Common myeloid progenitor, CD34-positive (primary cell): ENCODE measurements around the gene CFAP58.

ENCODE experiments used
- CTCF ChIA-PET: fragments of 350-600 bp; sonication (Branson Sonifier 250); formaldehyde crosslinking; loops from one replicate; lab custom pipeline; 2021; ENCODE audit warnings: antibody characterized with exemption; lab: Charles Lee
- POLR2A ChIA-PET: fragments of 350-600 bp; sonication (Branson Sonifier 250); formaldehyde crosslinking; loops from one replicate; lab custom pipeline; 2021; ENCODE audit warnings: antibody characterized with exemption; lab: Charles Lee
- DNase-seq, 3 donors: peaks; one replicate each; pipeline versions ENCODE4 v3.0.0 to v3.0.0-alpha.2; 2013
- H3K27ac ChIP-seq, 2 experiments: 1 replicate in 1 of 2; 2 replicates in 1 of 2; pipeline ENCODE4 v1.7.0; 2013; ENCODE audit warnings: inconsistent platforms in 2 of 2, low read length in 2 of 2, mild to moderate bottlenecking in 2 of 2, low read depth in 1 of 2, moderate library complexity in 1 of 2; ENCODE audit not compliant: severe bottlenecking in 2 of 2, insufficient read depth in 1 of 2, poor library complexity in 1 of 2
- H3K27me3 ChIP-seq, 5 experiments: replicated peaks in 2 of 5; 1 replicate in 3 of 5; 2 replicates in 2 of 5; pipeline versions ENCODE4 v1.6.1 to v1.7.0; 2013; ENCODE audit warnings: low read length in 4 of 5, mild to moderate bottlenecking in 2 of 5, moderate library complexity in 2 of 5, inconsistent platforms in 1 of 5; ENCODE audit not compliant: insufficient read depth in 5 of 5, control insufficient read depth in 4 of 5
- H3K36me3 ChIP-seq, 4 experiments: 1 replicate in 2 of 4; 2 replicates in 2 of 4; pipeline versions ENCODE4 v1.6.1 to v1.7.0; 2013; ENCODE audit warnings: low read length in 3 of 4, control low read depth in 1 of 4, mild to moderate bottlenecking in 1 of 4; ENCODE audit not compliant: control insufficient read depth in 4 of 4, insufficient read depth in 4 of 4
- H3K4me1 ChIP-seq, 4 experiments: 1 replicate in 3 of 4; 2 replicates in 1 of 4; pipeline versions ENCODE4 v1.6.1 to v1.7.1; 2013; ENCODE audit warnings: low read length in 3 of 4, mild to moderate bottlenecking in 3 of 4, control low read depth in 1 of 4, inconsistent platforms in 1 of 4, moderate library complexity in 1 of 4; ENCODE audit not compliant: control insufficient read depth in 4 of 4, insufficient read depth in 4 of 4; ENCODE audit errors: control extremely low read depth in 1 of 4
- H3K4me3 ChIP-seq, 7 experiments: 1 replicate in 4 of 7; 2 replicates in 3 of 7; pipeline versions ENCODE4 v1.5.1 to v1.7.0; 2013; ENCODE audit warnings: mild to moderate bottlenecking in 7 of 7, low read length in 6 of 7, moderate library complexity in 6 of 7, inconsistent platforms in 2 of 7, low read depth in 2 of 7, control low read depth in 1 of 7; ENCODE audit not compliant: insufficient read depth in 4 of 7, control insufficient read depth in 1 of 7; ENCODE audit errors: extremely low read depth in 1 of 7
- H3K9me3 ChIP-seq, 5 experiments: 1 replicate in 4 of 5; 2 replicates in 1 of 5; pipeline versions ENCODE4 v1.6.1 to v1.7.1; 2013; ENCODE audit warnings: low read length in 4 of 5, mild to moderate bottlenecking in 2 of 5, inconsistent platforms in 1 of 5, low read depth in 1 of 5, moderate library complexity in 1 of 5; ENCODE audit not compliant: control insufficient read depth in 4 of 5, insufficient read depth in 2 of 5; ENCODE audit errors: control extremely low read depth in 1 of 5
- WGBS: methylation state at CpG from one replicate; pipeline ENCODE4 v1.1.5; 2013; ENCODE audit not compliant: insufficient coverage; 5-methylcytosine and 5-hydroxymethylcytosine counted together

Gene CFAP58

GRCh38 chr10:104387130-104387888, 33.7 kb downstream of the CFAP58 start:
- Histone ChIP-seq H3K4me3 (no peak overlapping the region), H3K9me3 (no peaks in the 10 kb centered on the region), H3K27ac (no peak overlapping the region), H3K27me3 (peaks cover 0 to 13% (median 6%) of the 10 kb centered on the region in 5 experiments), H3K4me1 (peaks cover 0 to 8% (median 2%) of the 10 kb centered on the region in 4 experiments), H3K36me3 (no peaks in the 10 kb centered on the region)
- DNase-seq: peak; percentile 22 to 60 (median 51)
- 40% methylated on average over 3 of the region's 6 CpGs for WGBS
- POLR2A ChIA-PET: interaction anchor here (0.7 kb wide), 1 partner anchor 61 kb away, joined by 4 read pairs; no protein-coding TSS in a partner anchor
- CTCF ChIA-PET: interaction anchor here (1.5 to 1.7 kb wide), 2 partner anchors 19 to 33 kb away, joined by 4 to 5 read pairs; partner anchors contain the start of gene CFAP58

- Histone ChIP-seq H3K27ac (no peak overlapping the region), H3K9me3 (no peaks in the 10 kb centered on the region), H3K36me3 (no peaks in the 10 kb centered on the region), H3K27me3 (peaks cover 0 to 12% (median 6%) of the 10 kb centered on the region in 5 experiments), H3K4me3 (no peak overlapping the region), H3K4me1 (peaks cover 0 to 8% (median 2%) of the 10 kb centered on the region in 4 experiments)
- WGBS: 100% methylated on average over 2 of the region's 3 CpGs
- ChIA-PET CTCF (interaction anchor here (1.5 kb wide), 1 partner anchor 18 kb away, joined by 5 read pairs; no protein-coding TSS in a partner anchor), POLR2A (no interaction called here)
- no peak for DNase-seq
Measured at GRCh38 chr10:104388830-104389229, 35.2 kb downstream of the CFAP58 start.

GRCh38 chr10:104391150-104391968, 37.7 kb downstream of the CFAP58 start:
- 70% methylated on average over 5 of the region's 8 CpGs for WGBS
- peak; percentile 16 to 48 (median 18) for DNase-seq
- no peak overlapping the region for H3K27ac ChIP-seq

GRCh38 chr10:104391969-104392296, 38.3 kb downstream of the CFAP58 start:
- WGBS: no CpG with 5 or more reads among the region's 1 CpG
- H3K27me3 ChIP-seq: peaks cover 0 to 14% (median 6%) of the 10 kb centered on the region in 5 experiments
- H3K4me1 ChIP-seq: peaks cover 0 to 8% (median 2%) of the 10 kb centered on the region in 4 experiments
- DNase-seq: no peak
- no peak overlapping the region for H3K4me3 ChIP-seq
- H3K27ac ChIP-seq: no peak overlapping the region
- ChIA-PET CTCF (no interaction called here), POLR2A (no interaction called here)
- no peaks in the 10 kb centered on the region for H3K36me3 ChIP-seq
- H3K9me3 ChIP-seq: no peaks in the 10 kb centered on the region

More at GRCh38 chr10:104391150-104391968, 37.7 kb downstream of the CFAP58 start:
- peaks cover 0 to 14% (median 6%) of the 10 kb centered on the region in 5 experiments for H3K27me3 ChIP-seq
- POLR2A ChIA-PET: no interaction called here
- H3K9me3 ChIP-seq: no peaks in the 10 kb centered on the region
- no peak overlapping the region for H3K4me3 ChIP-seq
- peaks cover 0 to 8% (median 2%) of the 10 kb centered on the region in 4 experiments for H3K4me1 ChIP-seq
- CTCF ChIA-PET: no interaction called here
- no peaks in the 10 kb centered on the region for H3K36me3 ChIP-seq

GRCh38 chr10:104393387-104393786, 39.8 kb downstream of the CFAP58 start:
- 98% methylated on average over 5 of the region's 5 CpGs for WGBS
- no peaks in the 10 kb centered on the region for H3K4me1 ChIP-seq
- ChIA-PET POLR2A (no interaction called here), CTCF (interaction anchor here (1.0 to 2.6 kb wide), 4 partner anchors 12 to 36 kb away, joined by 3 to 10 read pairs (median 4); no protein-coding TSS in a partner anchor)
- H3K27me3 ChIP-seq: peaks cover 0 to 16% (median 3%) of the 10 kb centered on the region in 5 experiments
- H3K9me3 ChIP-seq: no peaks in the 10 kb centered on the region
- DNase-seq: no peak
- H3K4me3 ChIP-seq: no peak overlapping the region
- H3K36me3 ChIP-seq: no peaks in the 10 kb centered on the region
- no peak overlapping the region for H3K27ac ChIP-seq

- CTCF ChIA-PET: no interaction called here
- H3K27me3 ChIP-seq: peaks cover 0 to 9% (median under 1%) of the 10 kb centered on the region in 5 experiments
Measured at GRCh38 chr10:104396581-104396980, 42.9 kb downstream of the CFAP58 start.

More at GRCh38 chr10:104396581-104396980, 42.9 kb downstream of the CFAP58 start:
- no peak for DNase-seq
- Histone ChIP-seq H3K36me3 (no peaks in the 10 kb centered on the region), H3K27ac (no peak overlapping the region), H3K9me3 (no peaks in the 10 kb centered on the region), H3K4me3 (no peak overlapping the region), H3K4me1 (no peaks in the 10 kb centered on the region)
- POLR2A ChIA-PET: no interaction called here
- no CpG with 5 or more reads among the region's 2 CpGs for WGBS
